Small intestine (tissue), 7 donors: ENCODE results near the gene KLK1. TPM values are rescaled to one million over a fixed set of nuclear protein-coding genes. Genes with fewer than 3 reads are reported as not detected.

ENCODE experiments used
- DNase-seq, 2 donors: peaks; one replicate each; pipeline versions ENCODE4 v3.0.0 to v3.0.0-alpha.2; 2013
- FAIRE-seq: peaks from 2 replicates; lab custom pipeline; 2012; peaks lifted over from hg19 to GRCh38; lab: Jason Lieb, UNC
- H3K27ac ChIP-seq, 3 donors: one replicate each; pipeline ENCODE4 v1.5.1; 2013; ENCODE audit warnings: low read length in 2 of 3, mild to moderate bottlenecking in 2 of 3, control low read depth in 1 of 3, inconsistent platforms in 1 of 3, low read depth in 1 of 3, moderate library complexity in 1 of 3
- H3K27me3 ChIP-seq, 3 donors: one replicate each; pipeline ENCODE4 v1.6.1; 2013; ENCODE audit warnings: low read length in 3 of 3, inconsistent platforms in 1 of 3; ENCODE audit not compliant: control insufficient read depth in 3 of 3, insufficient read depth in 3 of 3
- H3K36me3 ChIP-seq, 3 donors: one replicate each; pipeline ENCODE4 v1.6.1; 2013; ENCODE audit warnings: low read length in 3 of 3, inconsistent platforms in 1 of 3, low read depth in 1 of 3, mild to moderate bottlenecking in 1 of 3, moderate library complexity in 1 of 3; ENCODE audit not compliant: control insufficient read depth in 3 of 3, insufficient read depth in 2 of 3
- H3K4me1 ChIP-seq, 3 donors: one replicate each; pipeline ENCODE4 v1.6.1; 2013; ENCODE audit warnings: low read length in 2 of 3, inconsistent platforms in 1 of 3, low read depth in 1 of 3, mild to moderate bottlenecking in 1 of 3, moderate library complexity in 1 of 3; ENCODE audit not compliant: control insufficient read depth in 3 of 3, insufficient read depth in 2 of 3
- H3K4me3 ChIP-seq, 3 donors: one replicate each; pipeline ENCODE4 v1.5.1; 2013; ENCODE audit warnings: low read length in 3 of 3, control low read depth in 1 of 3, inconsistent platforms in 1 of 3, low read depth in 1 of 3, mild to moderate bottlenecking in 1 of 3, moderate library complexity in 1 of 3
- H3K9me3 ChIP-seq, 2 donors: one replicate each; pipeline ENCODE4 v1.6.1; 2013; ENCODE audit warnings: low read depth in 1 of 2, low read length in 1 of 2; ENCODE audit not compliant: control insufficient read depth in 2 of 2, insufficient read depth in 1 of 2
- WGBS, 3 donors: extraction: QIAGEN DNeasy Blood & Tissue Kit; methylation state at CpG; one replicate each; pipeline ENCODE4 v1.1.7; 2013; 5-methylcytosine and 5-hydroxymethylcytosine counted together
- polyA plus RNA-seq, 4 donors: library from polyadenylated mRNA; stranded (reverse) in 3 of 4; unstranded in 1 of 4; fragments of 200-250 nt in 3 of 4; fragments of 120-200 nt in 1 of 4; gene quantifications; one replicate each; pipeline versions ENCODE4 v1.2.1 to v1.2.3, GENCODE V29; 2013
- donor health status: healthy with polysubstance abuse.
- donor health status: control.
- donor health status: control.
- donor health status: Bipolar disorder and iron deficiency.
- donor health status: healthy.

Gene KLK1
- polyA plus RNA-seq, 4 donors = 12.5 to 48.9 (median 29.8) TPM

- DNase-seq (peak; percentile 53 to 59), FAIRE-seq (no peak)
- Histone ChIP-seq H3K36me3 (no peaks in the 10 kb centered on the region), H3K4me1 (no peaks in the 10 kb centered on the region), H3K27me3 (peaks cover 0 to 4% (median 2%) of the 10 kb centered on the region in 3 donors), H3K4me3 (no peak overlapping the region), H3K27ac (no peak overlapping the region), H3K9me3 (no peaks in the 10 kb centered on the region)
- WGBS, 3 donors = 3 to 9% (median 4%) methylated on average over 5 to 7 of the region's 7 CpGs
These were observed 35.3 kb upstream of the KLK1 start for GRCh38 chr19:50858886-50859285.

GRCh38 chr19:50857366-50857765, 33.8 kb upstream of the KLK1 start:
- Histone ChIP-seq H3K9me3 (no peaks in the 10 kb centered on the region), H3K4me3 (no peak overlapping the region), H3K27ac (no peak overlapping the region), H3K36me3 (no peaks in the 10 kb centered on the region), H3K27me3 (peaks cover 0 to 5% (median 4%) of the 10 kb centered on the region in 3 donors), H3K4me1 (no peaks in the 10 kb centered on the region)
- WGBS, 3 donors = 56 to 80% (median 71%) methylated on average over 4 to 6 of the region's 6 CpGs
- FAIRE-seq = no peak
- DNase-seq = no peak

GRCh38 chr19:50854636-50855410, 31.2 kb upstream of the KLK1 start, which contains the start of gene KLK3:
KLK3 (plus strand) TSS chr19:50854915; CDS start chr19:50854956, 41 bp downstream.
- FAIRE-seq = no peak
- Histone ChIP-seq H3K27me3 (peaks cover 0 to 9% (median 4%) of the 10 kb centered on the region in 3 donors), H3K4me1 (no peaks in the 10 kb centered on the region), H3K9me3 (no peaks in the 10 kb centered on the region), H3K27ac (no peak within 1 kb of the TSS), H3K36me3 (no peaks in the 10 kb centered on the region), H3K4me3 (no peak within 1 kb of the TSS)
- 61 to 75% (median 71%) methylated on average over 9 of the region's 9 CpGs for WGBS, 3 donors
- DNase-seq = no peak

GRCh38 chr19:50851620-50852019, 28.0 kb upstream of the KLK1 start:
- Histone ChIP-seq H3K4me3 (no peak overlapping the region), H3K27me3 (peaks cover 0 to 7% (median 4%) of the 10 kb centered on the region in 3 donors), H3K36me3 (no peaks in the 10 kb centered on the region), H3K9me3 (no peaks in the 10 kb centered on the region), H3K27ac (no peak overlapping the region), H3K4me1 (no peaks in the 10 kb centered on the region)
- DNase-seq (no peak), FAIRE-seq (no peak)
- 33 to 65% (median 39%) methylated on average over 4 of the region's 4 CpGs for WGBS, 3 donors

- H3K36me3 ChIP-seq = no peaks in the 10 kb centered on the region
- H3K4me3 ChIP-seq = no peak overlapping the region
- peaks cover 0 to 7% (median 4%) of the 10 kb centered on the region in 3 donors for H3K27me3 ChIP-seq
- no peak for DNase-seq
- FAIRE-seq = no peak
- WGBS, 3 donors = 43 to 47% (median 44%) methylated on average over 3 of the region's 3 CpGs
- no peaks in the 10 kb centered on the region for H3K9me3 ChIP-seq
- H3K27ac ChIP-seq = no peak overlapping the region
- no peaks in the 10 kb centered on the region for H3K4me1 ChIP-seq
These were observed 27.2 kb upstream of the KLK1 start for GRCh38 chr19:50850738-50851137.

GRCh38 chr19:50844296-50844935, 20.8 kb upstream of the KLK1 start:
- FAIRE-seq (no peak), DNase-seq (no peak)
- no peaks in the 10 kb centered on the region for H3K4me1 ChIP-seq
- no peak overlapping the region for H3K4me3 ChIP-seq
- no peaks in the 10 kb centered on the region for H3K36me3 ChIP-seq
- peaks cover 0 to 9% of the 10 kb centered on the region in 2 donors for H3K9me3 ChIP-seq
- no peak overlapping the region for H3K27ac ChIP-seq
- peaks cover 0 to 5% (median 0%) of the 10 kb centered on the region in 3 donors for H3K27me3 ChIP-seq
- 53 to 63% (median 55%) methylated on average over 8 of the region's 8 CpGs for WGBS, 3 donors

- Histone ChIP-seq H3K36me3 (no peaks in the 10 kb centered on the region), H3K4me1 (no peaks in the 10 kb centered on the region), H3K27me3 (peaks cover 0 to 5% (median 0%) of the 10 kb centered on the region in 3 donors), H3K27ac (no peak overlapping the region), H3K9me3 (peaks cover 0 to 9% of the 10 kb centered on the region in 2 donors), H3K4me3 (no peak overlapping the region)
- FAIRE-seq (no peak), DNase-seq (no peak)
- 60 to 75% (median 63%) methylated on average over 7 of the region's 7 CpGs for WGBS, 3 donors
These were observed 20.2 kb upstream of the KLK1 start for GRCh38 chr19:50843701-50844221.

DNA sequence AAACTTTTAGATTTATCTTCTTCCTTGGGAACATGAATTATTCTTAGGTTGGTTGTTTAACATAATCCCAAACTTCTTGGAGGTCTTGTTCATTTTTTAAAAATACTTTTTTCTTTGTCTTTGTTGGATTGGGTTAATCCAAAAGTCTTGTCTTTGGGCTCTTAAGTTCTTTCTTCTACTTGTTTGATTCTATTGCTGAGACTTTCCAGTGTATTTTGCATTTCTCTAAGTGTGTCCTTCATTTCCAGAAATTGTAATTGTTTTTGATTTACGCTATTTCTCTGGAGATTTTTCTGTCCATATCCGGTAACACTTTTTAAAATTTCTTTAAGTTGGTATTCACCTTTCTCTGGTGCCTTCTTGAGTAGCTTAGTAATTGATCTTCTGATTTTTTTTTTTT, 19.6 kb upstream of the KLK1 start:
- no peak overlapping the region for H3K4me3 ChIP-seq
- 94 to 96% (median 94%) methylated on average over 2 of the region's 2 CpGs for WGBS, 3 donors
- H3K27me3 ChIP-seq = peaks cover 0 to 5% (median 0%) of the 10 kb centered on the region in 3 donors
- no peaks in the 10 kb centered on the region for H3K4me1 ChIP-seq
- no peak for DNase-seq
- no peaks in the 10 kb centered on the region for H3K36me3 ChIP-seq
- H3K27ac ChIP-seq = no peak overlapping the region
- peaks cover 0 to 9% of the 10 kb centered on the region in 2 donors for H3K9me3 ChIP-seq
- FAIRE-seq = no peak
